GM21381 (cell line): ENCODE data around the gene XPO4.
"Not testable (repeated sequence)": the region's sequence is repeated elsewhere in the genome, so short reads cannot be mapped to it uniquely, and the experiment has no call there.

ENCODE experiments used
- ATAC-seq: cut with Tn5 transposase; IDR thresholded peaks from one replicate; pipeline ENCODE4 v1.9.1; 2021; ENCODE audit warnings: mild to moderate bottlenecking, moderate library complexity; ENCODE audit not compliant: unreplicated experiment

XPO4 gene

DNA sequence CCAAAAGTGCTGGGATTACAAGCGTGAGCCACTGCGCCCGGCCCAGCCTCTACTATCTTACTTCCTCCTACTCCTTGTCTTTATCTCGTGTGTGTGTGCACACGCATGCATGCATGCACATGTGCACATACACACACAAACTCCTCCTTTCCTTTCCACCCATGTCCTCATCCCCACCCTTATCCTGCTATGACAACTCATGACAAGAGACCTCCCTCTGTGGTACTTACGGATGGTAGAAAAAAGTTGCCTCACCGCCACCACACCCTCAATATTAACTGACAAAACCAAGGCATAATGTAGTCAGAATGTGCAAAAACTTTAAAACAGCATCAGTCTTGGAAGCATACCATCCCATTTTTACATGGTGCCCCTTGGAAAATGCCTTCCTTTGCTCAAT, 112.9 kb downstream of the XPO4 start:
- no peak for ATAC-seq

DNA sequence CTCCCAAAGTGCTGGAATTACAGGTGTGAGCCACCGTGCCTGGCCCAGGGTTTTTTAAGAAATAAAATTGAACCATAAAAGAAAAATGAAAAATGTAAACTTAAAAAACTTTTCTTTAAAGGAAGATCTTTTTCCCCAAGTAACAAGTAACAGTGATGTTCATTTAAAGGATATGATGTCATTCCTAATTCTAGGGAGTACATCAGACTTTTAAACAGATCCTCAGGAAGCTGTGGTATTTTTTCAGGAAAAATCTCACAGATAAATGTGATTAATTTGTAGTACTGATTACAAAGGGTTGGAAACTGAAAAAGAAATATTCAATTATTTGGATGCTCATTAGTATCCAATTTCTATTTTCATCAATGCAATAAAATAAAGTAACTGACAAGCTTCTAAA, 114.2 kb downstream of the XPO4 start:
- no peak for ATAC-seq

- ATAC-seq, result no peak
Observed at GRCh38 chr13:20787180-20787579, 115.4 kb downstream of the XPO4 start.

- ATAC-seq, result peak; percentile 82
Observed at GRCh38 chr13:20782116-20782708, 120.3 kb downstream of the XPO4 start.

DNA sequence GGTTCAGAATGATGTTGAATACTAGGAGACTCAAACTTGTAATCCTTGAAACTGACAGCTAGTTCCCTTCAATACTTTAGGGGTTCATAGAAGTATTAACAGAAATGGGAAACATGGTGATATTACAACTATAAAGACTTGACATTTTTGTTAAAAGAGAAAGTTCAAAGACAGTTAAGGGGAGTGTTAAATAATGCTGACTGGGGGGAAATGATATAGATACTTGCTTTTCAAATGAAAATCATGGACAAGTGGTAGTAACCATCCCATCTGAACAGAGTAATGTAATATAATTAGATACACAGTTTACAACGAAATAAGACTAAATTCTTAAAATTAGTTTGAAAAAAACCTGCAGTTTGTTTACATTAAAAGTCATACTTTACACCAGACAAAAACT, 122.2 kb downstream of the XPO4 start:
- ATAC-seq, result no peak

DNA sequence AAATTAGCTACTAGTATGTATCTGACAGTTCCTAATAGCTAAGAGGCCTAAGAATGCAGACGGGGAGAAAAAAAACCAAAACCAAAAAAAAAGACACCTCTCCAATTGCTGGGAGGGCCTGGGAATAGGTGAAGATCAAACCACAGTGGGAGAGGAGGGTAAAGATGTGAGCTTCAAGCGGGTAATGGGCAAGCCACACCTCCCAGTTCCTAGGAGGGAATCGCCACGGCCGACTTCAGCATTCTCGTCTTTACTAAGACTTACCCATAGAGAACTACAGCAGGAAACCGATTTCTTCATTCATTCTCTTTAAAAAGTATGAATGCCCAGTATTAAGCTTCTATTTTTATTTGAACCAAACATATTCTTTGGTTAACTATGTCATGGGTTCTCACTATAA, 123.1 kb downstream of the XPO4 start:
- ATAC-seq, result no peak

GRCh38 chr13:20778311-20778710, 124.2 kb downstream of the XPO4 start:
- ATAC-seq, result no peak

- no peak for ATAC-seq
Observed at GRCh38 chr13:20776751-20777150, 125.8 kb downstream of the XPO4 start.

GRCh38 chr13:20775961-20776360, 126.6 kb downstream of the XPO4 start:
- no peak for ATAC-seq

- ATAC-seq, result no peak
Observed at GRCh38 chr13:20774746-20775145, 127.8 kb downstream of the XPO4 start.

- ATAC-seq, result peak; percentile 79
Observed at GRCh38 chr13:20773194-20774080, 129.1 kb downstream of the XPO4 start, which contains the start of gene EEF1AKMT1. TSS of gene EEF1AKMT1 (minus strand) at chr13:20773961. CDS start at chr13:20757598, 16,363 bp downstream.

DNA sequence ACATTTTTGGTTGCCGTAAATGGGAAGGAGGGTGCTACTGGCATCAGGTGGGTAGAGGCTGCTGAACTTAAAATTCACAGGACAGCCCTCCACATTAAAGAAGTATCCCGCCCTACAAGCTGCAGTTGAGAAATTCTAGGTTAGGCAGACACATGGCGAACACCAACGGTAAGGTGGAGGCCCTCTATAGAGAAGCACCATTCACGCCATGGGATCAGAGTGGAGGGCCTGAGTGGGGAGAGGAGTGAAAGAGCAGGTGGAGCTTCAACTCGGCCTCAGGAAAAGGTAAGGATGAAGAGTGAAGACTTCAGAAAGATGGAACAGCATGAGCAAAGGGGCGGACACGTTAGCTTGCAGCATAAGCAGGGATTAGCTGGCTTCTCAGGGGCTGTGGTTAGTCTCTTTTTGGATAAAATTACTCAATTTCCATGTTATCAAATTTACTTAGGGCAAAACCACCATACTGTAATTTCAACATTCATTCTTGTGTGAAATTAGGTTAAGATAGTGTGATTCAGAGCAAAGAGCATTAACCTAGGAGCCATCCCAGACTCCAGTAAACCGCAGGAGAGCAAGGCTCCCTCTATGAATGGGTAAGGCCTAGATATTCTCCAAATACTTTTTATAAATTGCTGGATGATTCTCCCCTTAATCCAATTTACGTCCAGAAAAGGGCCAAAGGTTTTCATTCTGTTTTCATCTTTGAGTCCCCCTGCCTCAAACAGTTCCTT, 130.0 kb downstream of the XPO4 start:
- no peak for ATAC-seq

DNA sequence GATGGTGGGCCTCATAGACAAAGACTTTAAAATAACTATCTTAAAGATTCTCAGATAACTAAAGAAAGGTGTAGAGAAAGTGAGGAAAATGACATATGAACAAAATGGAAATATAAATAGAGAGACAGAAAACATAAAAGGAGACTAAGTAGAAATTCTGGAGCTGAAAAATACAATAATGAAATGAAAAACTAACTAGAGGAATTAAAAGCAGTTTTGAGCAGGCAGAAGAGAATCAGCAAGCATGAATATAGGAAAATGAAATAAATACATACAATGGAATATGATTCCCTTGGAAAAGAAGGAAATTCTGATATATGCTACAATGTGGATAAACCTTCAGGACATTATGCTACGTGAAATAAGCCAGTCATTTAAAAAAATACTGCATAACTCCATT, 132.7 kb downstream of the XPO4 start:
- no peak for ATAC-seq

DNA sequence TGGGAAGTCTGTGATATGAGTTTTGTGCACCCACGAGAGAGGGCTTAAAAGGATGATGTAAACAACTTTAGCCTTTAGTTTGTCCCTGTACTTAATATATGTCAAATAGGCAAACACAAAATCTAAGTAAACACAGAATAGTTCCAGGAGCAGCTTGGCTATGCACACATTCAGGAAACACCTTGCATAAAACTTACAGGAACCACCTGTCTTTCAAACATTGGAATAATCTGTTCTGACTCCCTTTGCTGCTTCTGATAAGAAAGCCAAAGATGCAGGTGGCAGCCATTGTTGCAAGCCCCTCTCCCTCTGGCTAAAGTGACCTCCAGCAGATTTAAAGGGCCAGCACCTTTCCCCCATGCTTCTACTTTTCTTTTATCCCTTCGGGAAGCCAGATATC, 133.5 kb downstream of the XPO4 start:
- no peak for ATAC-seq

GRCh38 chr13:20767309-20767943, 135.1 kb downstream of the XPO4 start:
- ATAC-seq, result no peak

DNA sequence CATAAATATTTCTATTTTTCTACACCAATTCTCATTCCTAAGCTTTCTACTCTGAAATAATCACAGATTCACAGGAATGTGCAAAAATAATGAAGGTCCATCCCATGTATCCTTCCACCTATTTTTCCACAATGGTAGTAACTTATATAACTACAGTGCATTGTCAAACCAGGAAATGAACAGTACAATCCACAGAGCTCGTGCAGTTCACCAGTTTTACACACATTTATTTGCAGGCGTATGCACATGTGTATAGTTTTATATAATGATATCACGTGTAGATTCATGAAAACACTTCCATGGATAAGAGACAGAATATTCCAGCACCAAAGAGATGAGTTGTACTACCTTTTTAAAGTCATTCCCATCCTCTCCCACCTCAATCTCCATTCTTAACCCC, 141.7 kb downstream of the XPO4 start:
- no peak for ATAC-seq

DNA sequence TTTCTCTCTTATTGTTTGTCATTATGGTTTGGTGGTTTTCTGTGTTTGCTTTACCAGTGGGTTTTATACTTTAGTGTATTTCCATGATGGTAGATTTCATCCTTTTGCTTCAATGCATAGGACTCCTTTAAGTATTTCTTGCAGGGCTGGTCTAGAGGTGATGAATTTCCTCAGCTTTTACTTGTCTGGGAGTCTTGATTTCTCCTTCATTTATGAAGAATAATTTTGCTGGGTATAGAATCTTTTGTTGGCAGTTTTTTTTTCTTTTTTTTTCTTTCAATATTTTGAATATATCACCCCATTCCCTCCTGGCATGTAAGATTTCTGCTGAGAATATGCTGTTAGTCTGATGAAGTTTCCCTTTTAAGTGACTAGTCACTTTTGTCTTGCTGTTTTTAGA, 148.5 kb downstream of the XPO4 start:
- ATAC-seq, result no peak

GRCh38 chr13:20749377-20749776, 153.2 kb downstream of the XPO4 start:
- no peak for ATAC-seq

GRCh38 chr13:20743830-20744404, 158.6 kb downstream of the XPO4 start:
- ATAC-seq, result not testable (repeated sequence)

DNA sequence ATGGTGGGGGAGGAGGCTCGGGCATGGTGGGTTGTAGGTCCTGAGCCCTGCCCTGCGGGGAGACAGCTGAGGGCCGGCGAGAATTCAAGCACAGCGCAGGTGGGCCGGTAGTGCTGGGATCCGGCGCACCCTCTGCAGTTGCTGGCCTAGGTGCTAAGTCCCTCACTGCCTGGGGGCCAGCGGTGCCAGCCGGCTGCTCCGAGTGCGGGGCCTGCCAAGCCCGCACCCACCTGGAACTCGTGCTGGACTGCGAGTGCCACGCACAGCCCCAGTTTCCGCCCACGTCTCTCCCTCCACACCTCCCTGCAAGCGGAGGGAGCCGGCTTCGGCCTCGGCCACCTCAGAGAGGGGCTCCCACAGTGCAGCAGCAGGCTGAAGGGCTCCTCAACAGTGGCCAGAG, 162.5 kb downstream of the XPO4 start:
- ATAC-seq, result no peak

GRCh38 chr13:20738616-20739015, 163.9 kb downstream of the XPO4 start:
- ATAC-seq, result no peak
